OCI-LY1 (cell line): ENCODE data around the gene UGT1A5.

Experiments
- EZH2 ChIP-seq: fragments of 200-600 bp; sonication (generic), shearing (Covaris generic); IDR thresholded peaks from 2 replicates; pipeline ENCODE4 v1.8.0; 2017; ENCODE audit warnings: borderline replicate concordance, mixed run types, mild to moderate bottlenecking, antibody characterized with exemption, low read length, moderate library complexity, mixed read lengths
- TF ChIP-seq, protein P1 (sequence below): fragments of 200-600 bp; sonication (generic), shearing (Covaris generic); IDR thresholded peaks from 2 replicates; pipeline ENCODE4 v1.5.1; 2017; ENCODE audit warnings: mild to moderate bottlenecking, antibody characterized with exemption, low read length, moderate library complexity, mixed read lengths

DNA sequence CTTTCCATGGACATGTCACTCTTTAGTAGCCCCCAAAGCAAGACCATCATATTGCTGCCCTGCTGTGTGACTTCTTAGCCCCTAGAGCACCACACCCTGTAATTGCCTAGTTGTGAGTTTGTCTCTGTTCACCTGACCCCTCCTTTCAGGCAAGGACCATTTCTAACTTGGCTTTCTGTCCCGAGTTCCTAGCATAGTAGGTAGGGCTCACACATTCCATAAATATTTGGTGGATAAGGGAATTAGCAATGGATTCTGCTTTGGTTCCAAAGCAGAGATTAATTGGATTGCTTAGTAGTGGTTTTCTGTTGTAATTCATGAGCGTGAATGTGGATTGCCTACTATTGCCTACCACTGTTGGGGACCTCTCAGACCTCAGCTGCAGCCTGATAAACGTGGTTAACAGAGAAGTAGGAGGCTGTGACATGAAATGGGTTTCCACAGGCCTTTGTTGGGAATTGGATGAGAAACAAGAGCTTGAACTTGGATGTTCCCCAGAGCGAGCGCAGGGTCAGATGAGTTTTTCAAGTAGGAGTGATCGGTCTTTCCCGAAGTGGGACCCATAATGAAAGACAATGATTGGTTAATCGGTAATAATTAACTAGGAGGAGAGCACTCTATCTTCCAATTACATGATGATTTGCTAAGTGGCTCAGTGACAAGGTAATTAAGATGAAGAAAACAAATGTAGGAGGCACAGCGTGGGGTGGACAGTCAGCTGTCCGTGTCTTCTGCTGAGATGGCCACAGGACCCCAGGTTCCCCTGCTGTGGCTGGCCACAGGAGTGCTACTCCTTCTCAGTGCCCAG lies 34.0 kb downstream of the UGT1A5 start:
- TF ChIP-seq, protein P1, sequence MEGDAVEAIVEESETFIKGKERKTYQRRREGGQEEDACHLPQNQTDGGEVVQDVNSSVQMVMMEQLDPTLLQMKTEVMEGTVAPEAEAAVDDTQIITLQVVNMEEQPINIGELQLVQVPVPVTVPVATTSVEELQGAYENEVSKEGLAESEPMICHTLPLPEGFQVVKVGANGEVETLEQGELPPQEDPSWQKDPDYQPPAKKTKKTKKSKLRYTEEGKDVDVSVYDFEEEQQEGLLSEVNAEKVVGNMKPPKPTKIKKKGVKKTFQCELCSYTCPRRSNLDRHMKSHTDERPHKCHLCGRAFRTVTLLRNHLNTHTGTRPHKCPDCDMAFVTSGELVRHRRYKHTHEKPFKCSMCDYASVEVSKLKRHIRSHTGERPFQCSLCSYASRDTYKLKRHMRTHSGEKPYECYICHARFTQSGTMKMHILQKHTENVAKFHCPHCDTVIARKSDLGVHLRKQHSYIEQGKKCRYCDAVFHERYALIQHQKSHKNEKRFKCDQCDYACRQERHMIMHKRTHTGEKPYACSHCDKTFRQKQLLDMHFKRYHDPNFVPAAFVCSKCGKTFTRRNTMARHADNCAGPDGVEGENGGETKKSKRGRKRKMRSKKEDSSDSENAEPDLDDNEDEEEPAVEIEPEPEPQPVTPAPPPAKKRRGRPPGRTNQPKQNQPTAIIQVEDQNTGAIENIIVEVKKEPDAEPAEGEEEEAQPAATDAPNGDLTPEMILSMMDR = no peak
- TF ChIP-seq EZH2 = no peak
